Keratinocyte (primary cell): Measurements from ENCODE around the gene POGLUT3.

ENCODE experiments used
- EZH2 ChIP-seq: IDR thresholded peaks from one replicate; pipeline ENCODE4 v1.6.1; 2012; ENCODE audit warnings: inconsistent platforms, mild to moderate bottlenecking, low read length, moderate library complexity
- TF ChIP-seq, protein P1 (sequence below), 3 experiments: IDR thresholded peaks in 1 of 3; conservative IDR thresholded peaks in 1 of 3; optimal IDR thresholded peaks in 1 of 3; 2 replicates in 2 of 3; 3 replicates in 1 of 3; pipeline versions ENCODE3 to v1.5.1; 2011; ENCODE audit warnings: low read length in 3 of 3, mild to moderate bottlenecking in 3 of 3, moderate library complexity in 2 of 3, control low read depth in 1 of 3, inconsistent platforms in 1 of 3; ENCODE audit not compliant: insufficient read depth in 2 of 3; ENCODE audit errors: extremely low read depth in 1 of 3

- TF ChIP-seq, protein P1, sequence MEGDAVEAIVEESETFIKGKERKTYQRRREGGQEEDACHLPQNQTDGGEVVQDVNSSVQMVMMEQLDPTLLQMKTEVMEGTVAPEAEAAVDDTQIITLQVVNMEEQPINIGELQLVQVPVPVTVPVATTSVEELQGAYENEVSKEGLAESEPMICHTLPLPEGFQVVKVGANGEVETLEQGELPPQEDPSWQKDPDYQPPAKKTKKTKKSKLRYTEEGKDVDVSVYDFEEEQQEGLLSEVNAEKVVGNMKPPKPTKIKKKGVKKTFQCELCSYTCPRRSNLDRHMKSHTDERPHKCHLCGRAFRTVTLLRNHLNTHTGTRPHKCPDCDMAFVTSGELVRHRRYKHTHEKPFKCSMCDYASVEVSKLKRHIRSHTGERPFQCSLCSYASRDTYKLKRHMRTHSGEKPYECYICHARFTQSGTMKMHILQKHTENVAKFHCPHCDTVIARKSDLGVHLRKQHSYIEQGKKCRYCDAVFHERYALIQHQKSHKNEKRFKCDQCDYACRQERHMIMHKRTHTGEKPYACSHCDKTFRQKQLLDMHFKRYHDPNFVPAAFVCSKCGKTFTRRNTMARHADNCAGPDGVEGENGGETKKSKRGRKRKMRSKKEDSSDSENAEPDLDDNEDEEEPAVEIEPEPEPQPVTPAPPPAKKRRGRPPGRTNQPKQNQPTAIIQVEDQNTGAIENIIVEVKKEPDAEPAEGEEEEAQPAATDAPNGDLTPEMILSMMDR (optimal IDR thresholded peaks at IDR 0.05 in 1 of 3, IDR thresholded peaks at IDR 0.05 in 1 of 3, conservative IDR thresholded peaks at IDR 0.05 in 1 of 3; ENCODE audit: extremely low read depth in 1 of 3, insufficient read depth in 2 of 3, low read length in 3 of 3), result no peak
- TF ChIP-seq EZH2, result no peak
These were observed 31.8 kb downstream of the POGLUT3 start for GRCh38 chr11:108466405-108466804.
